PC-9 (cell line): ENCODE results near the gene COL15A1.

Experiments
- CTCF ChIP-seq: fragments of 200-600 bp; sonication (generic); conservative IDR thresholded peaks from 2 replicates; pipeline ENCODE4 v1.6.1; 2017; ENCODE audit warnings: mixed run types, antibody characterized with exemption, mild to moderate bottlenecking, moderate library complexity
- EZH2 ChIP-seq: fragments of 200-600 bp; sonication (generic); IDR thresholded peaks from 2 replicates; pipeline ENCODE4 v1.8.0; 2017; ENCODE audit warnings: antibody characterized with exemption, low read depth

GRCh38 chr9:98931600-98932389 is 11.9 kb upstream of the COL15A1 start:
- no peak for TF ChIP-seq CTCF
- TF ChIP-seq EZH2: no peak
